DOHH2 (cell line): ENCODE results near the gene UBE4B.

Source experiments
- H3F3A ChIP-seq: fragments of 200-600 bp; sonication (generic), shearing (Covaris generic); 2 replicates; pipeline ENCODE4 v1.6.0; 2016; ENCODE audit warnings: antibody characterized with exemption, mild to moderate bottlenecking; ENCODE audit not compliant: control insufficient read depth, insufficient read depth
- H3K27ac ChIP-seq: fragments of 200-600 bp; sonication (generic); 2 replicates; pipeline ENCODE4 v1.5.1; 2014; ENCODE audit warnings: low read depth, mild to moderate bottlenecking, low read length, moderate library complexity
- H3K27me3 ChIP-seq: fragments of 200-600 bp; sonication (generic); 2 replicates; pipeline ENCODE4 v1.6.1; 2014; ENCODE audit warnings: mild to moderate bottlenecking, low read length, mixed read lengths; ENCODE audit not compliant: control insufficient read depth
- H3K36me3 ChIP-seq: fragments of 200-600 bp; sonication (generic); 2 replicates; pipeline ENCODE4 v1.6.1; 2014; ENCODE audit warnings: mild to moderate bottlenecking, low read length, moderate library complexity, mixed read lengths; ENCODE audit not compliant: control insufficient read depth
- H3K4me1 ChIP-seq: fragments of 200-600 bp; sonication (generic); 2 replicates; pipeline ENCODE4 v1.6.1; 2014; ENCODE audit warnings: mild to moderate bottlenecking, low read length, mixed read lengths; ENCODE audit not compliant: control insufficient read depth
- H3K4me2 ChIP-seq: fragments of 200-600 bp; sonication (generic); 2 replicates; pipeline ENCODE4 v1.6.0; 2014; ENCODE audit warnings: mild to moderate bottlenecking, low read length, moderate library complexity
- H3K4me3 ChIP-seq: fragments of 200-600 bp; sonication (generic); 2 replicates; pipeline ENCODE4 v1.5.1; 2014; ENCODE audit warnings: mild to moderate bottlenecking, low read length, mixed read lengths
- H3K79me2 ChIP-seq: fragments of 200-600 bp; sonication (generic); 2 replicates; pipeline ENCODE4 v1.6.1; 2014; ENCODE audit warnings: mild to moderate bottlenecking, low read length, mixed read lengths; ENCODE audit not compliant: control insufficient read depth
- H3K9me2 ChIP-seq: fragments of 200-600 bp; sonication (generic); replicated peaks from 2 replicates; pipeline ENCODE4 v1.6.1; 2014; ENCODE audit warnings: mild to moderate bottlenecking, low read length, mixed read lengths; ENCODE audit not compliant: control insufficient read depth
- H3K9me3 ChIP-seq: fragments of 200-600 bp; sonication (generic); 2 replicates; pipeline ENCODE4 v1.6.1; 2014; ENCODE audit warnings: antibody characterized with exemption, low read length, mixed read lengths; ENCODE audit not compliant: control insufficient read depth, insufficient read depth
- H4K20me1 ChIP-seq: fragments of 200-600 bp; sonication (generic); 2 replicates; pipeline ENCODE4 v1.6.0; 2014; ENCODE audit warnings: low read depth, mild to moderate bottlenecking, antibody characterized with exemption, low read length, moderate library complexity; ENCODE audit not compliant: control insufficient read depth, insufficient read depth
- EZH2phosphoT487 ChIP-seq: fragments of 200-600 bp; sonication (generic); IDR thresholded peaks from 2 replicates; pipeline ENCODE4 v1.6.1; 2017; ENCODE audit warnings: borderline replicate concordance, mild to moderate bottlenecking, antibody characterized with exemption, low read length, moderate library complexity, mixed read lengths
- TF ChIP-seq, protein P1 (sequence below): fragments of 200-600 bp; sonication (generic); IDR thresholded peaks from one replicate; pipeline ENCODE4 v1.5.1; 2014; ENCODE audit warnings: antibody characterized with exemption, mild to moderate bottlenecking, low read depth, low read length; ENCODE audit not compliant: poor library complexity, severe bottlenecking

UBE4B gene

DNA sequence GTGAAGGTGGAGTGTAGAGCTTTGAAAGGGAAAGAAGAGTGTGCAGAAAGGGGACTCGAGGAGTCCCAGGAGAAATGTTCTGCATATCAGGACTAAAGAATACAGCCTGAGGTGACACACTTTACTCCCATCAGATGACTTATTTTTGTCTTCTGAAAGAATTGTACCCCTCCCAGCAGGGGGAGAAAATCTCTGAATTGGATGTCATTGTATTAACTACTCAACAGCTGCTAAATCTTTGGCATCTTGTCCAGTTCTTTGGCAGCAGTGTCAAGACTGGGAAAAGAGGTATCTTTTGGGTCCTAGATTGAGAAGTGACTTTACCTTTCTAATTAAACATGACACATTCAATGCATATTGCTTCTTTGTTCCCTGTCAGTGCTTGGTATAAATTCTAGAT is 18.9 kb downstream of the UBE4B start:
- H3K27me3 ChIP-seq, result no peaks in the 10 kb centered on the region
- no peak overlapping the region for H3K4me3 ChIP-seq
- TF ChIP-seq EZH2phosphoT487, result no peak
- TF ChIP-seq, protein P1, sequence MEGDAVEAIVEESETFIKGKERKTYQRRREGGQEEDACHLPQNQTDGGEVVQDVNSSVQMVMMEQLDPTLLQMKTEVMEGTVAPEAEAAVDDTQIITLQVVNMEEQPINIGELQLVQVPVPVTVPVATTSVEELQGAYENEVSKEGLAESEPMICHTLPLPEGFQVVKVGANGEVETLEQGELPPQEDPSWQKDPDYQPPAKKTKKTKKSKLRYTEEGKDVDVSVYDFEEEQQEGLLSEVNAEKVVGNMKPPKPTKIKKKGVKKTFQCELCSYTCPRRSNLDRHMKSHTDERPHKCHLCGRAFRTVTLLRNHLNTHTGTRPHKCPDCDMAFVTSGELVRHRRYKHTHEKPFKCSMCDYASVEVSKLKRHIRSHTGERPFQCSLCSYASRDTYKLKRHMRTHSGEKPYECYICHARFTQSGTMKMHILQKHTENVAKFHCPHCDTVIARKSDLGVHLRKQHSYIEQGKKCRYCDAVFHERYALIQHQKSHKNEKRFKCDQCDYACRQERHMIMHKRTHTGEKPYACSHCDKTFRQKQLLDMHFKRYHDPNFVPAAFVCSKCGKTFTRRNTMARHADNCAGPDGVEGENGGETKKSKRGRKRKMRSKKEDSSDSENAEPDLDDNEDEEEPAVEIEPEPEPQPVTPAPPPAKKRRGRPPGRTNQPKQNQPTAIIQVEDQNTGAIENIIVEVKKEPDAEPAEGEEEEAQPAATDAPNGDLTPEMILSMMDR, result no peak
- H3F3A ChIP-seq, result no peaks in the 10 kb centered on the region
- H3K36me3 ChIP-seq, result no peaks in the 10 kb centered on the region
- H3K79me2 ChIP-seq, result peaks cover 69% of the 10 kb centered on the region
- H3K9me3 ChIP-seq, result no peaks in the 10 kb centered on the region
- no peaks in the 10 kb centered on the region for H3K4me1 ChIP-seq
- H3K27ac ChIP-seq, result no peak overlapping the region
- no peak overlapping the region for H3K4me2 ChIP-seq
- no peaks in the 10 kb centered on the region for H3K9me2 ChIP-seq
- 0 out of 2 replicates have a peak, but pooled peaks cover 2% of the 10 kb centered on the region for H4K20me1 ChIP-seq

DNA sequence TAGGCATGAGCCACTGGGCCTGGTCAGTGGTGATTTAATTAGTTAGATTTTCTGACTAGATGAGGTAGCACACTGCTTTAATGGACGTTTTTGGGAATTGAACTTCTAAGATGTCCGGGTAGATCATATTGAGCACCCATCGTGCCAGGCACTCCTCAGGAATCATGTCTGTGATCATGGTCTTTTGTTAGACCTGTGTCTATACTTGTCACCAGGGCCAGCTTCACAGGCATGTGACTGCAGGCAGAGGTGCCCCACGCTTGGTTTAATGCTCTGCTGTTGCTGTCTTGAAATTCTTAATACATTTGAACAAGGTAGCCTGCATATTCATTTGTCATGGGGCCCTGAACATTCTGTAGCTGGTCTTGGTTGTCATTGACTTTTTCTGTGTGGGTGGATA is 19.6 kb downstream of the UBE4B start:
- no peak overlapping the region for H3K4me3 ChIP-seq
- H3K4me1 ChIP-seq, result no peaks in the 10 kb centered on the region
- H3K27me3 ChIP-seq, result no peaks in the 10 kb centered on the region
- TF ChIP-seq, protein P1, result no peak
- no peak for TF ChIP-seq EZH2phosphoT487
- H3F3A ChIP-seq, result no peaks in the 10 kb centered on the region
- H3K4me2 ChIP-seq, result no peak overlapping the region
- H4K20me1 ChIP-seq, result 0 out of 2 replicates have a peak, but pooled peaks cover 2% of the 10 kb centered on the region
- H3K27ac ChIP-seq, result no peak overlapping the region
- H3K79me2 ChIP-seq, result peaks cover 63% of the 10 kb centered on the region
- no peaks in the 10 kb centered on the region for H3K9me2 ChIP-seq
- no peaks in the 10 kb centered on the region for H3K36me3 ChIP-seq
- H3K9me3 ChIP-seq, result no peaks in the 10 kb centered on the region

DNA sequence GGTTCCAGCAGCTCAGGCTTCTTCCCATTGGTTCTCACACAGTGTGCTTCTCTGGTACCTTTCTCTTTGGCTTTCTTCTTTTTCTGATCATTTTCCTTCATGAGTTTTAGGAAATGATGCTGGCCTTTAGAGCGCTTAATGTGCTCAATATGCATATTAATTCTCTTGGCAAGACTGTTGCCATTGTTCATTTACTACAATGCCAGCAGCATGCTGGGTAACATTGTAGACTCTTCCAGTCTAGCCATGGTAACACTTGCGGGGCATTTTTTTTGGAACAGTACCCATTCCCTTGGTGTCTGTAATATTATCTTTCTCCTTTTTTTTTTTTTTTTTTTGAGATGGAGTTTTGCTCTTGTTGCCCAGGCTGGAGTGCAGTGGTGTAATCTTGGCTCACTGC is 21.7 kb downstream of the UBE4B start:
- Histone ChIP-seq H4K20me1 (no peaks in the 10 kb centered on the region), H3F3A (no peaks in the 10 kb centered on the region), H3K9me2 (no peaks in the 10 kb centered on the region), H3K4me1 (no peaks in the 10 kb centered on the region), H3K36me3 (no peaks in the 10 kb centered on the region), H3K79me2 (peaks cover 60% of the 10 kb centered on the region), H3K27me3 (no peaks in the 10 kb centered on the region), H3K9me3 (no peaks in the 10 kb centered on the region), H3K27ac (no peak overlapping the region), H3K4me3 (no peak overlapping the region), H3K4me2 (no peak overlapping the region)
- TF ChIP-seq EZH2phosphoT487, result no peak
- TF ChIP-seq, protein P1, result no peak

DNA sequence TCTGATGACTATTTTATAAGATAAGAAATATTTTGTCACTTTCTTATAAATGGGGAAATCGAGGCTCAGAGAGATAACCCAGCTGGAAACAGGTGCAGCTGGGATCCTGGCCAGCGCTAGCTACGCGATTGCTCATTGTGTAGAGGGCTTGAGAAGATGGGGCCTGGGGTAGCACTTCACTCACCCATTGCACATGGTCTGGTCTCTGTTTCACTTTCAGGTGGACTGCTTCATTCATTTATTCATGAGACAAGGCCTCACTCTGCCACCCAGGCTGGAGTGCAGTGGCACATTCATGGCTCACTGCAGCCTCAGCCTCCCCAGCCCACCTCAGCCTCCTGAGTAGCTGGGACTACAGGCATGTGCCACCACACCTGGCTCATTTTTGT is 23.8 kb downstream of the UBE4B start:
- no peak for TF ChIP-seq EZH2phosphoT487
- TF ChIP-seq, protein P1, result no peak
- H3K27ac ChIP-seq, result no peak overlapping the region
- H3K4me3 ChIP-seq, result no peak overlapping the region
- no peaks in the 10 kb centered on the region for H3F3A ChIP-seq
- H4K20me1 ChIP-seq, result no peaks in the 10 kb centered on the region
- no peaks in the 10 kb centered on the region for H3K27me3 ChIP-seq
- H3K79me2 ChIP-seq, result peaks cover 55% of the 10 kb centered on the region
- H3K4me2 ChIP-seq, result no peak overlapping the region
- no peaks in the 10 kb centered on the region for H3K4me1 ChIP-seq
- no peaks in the 10 kb centered on the region for H3K9me3 ChIP-seq
- no peaks in the 10 kb centered on the region for H3K36me3 ChIP-seq
- H3K9me2 ChIP-seq, result no peaks in the 10 kb centered on the region
